ENCODE data around the gene ADAMTS16.

ADAMTS16 gene

DNA sequence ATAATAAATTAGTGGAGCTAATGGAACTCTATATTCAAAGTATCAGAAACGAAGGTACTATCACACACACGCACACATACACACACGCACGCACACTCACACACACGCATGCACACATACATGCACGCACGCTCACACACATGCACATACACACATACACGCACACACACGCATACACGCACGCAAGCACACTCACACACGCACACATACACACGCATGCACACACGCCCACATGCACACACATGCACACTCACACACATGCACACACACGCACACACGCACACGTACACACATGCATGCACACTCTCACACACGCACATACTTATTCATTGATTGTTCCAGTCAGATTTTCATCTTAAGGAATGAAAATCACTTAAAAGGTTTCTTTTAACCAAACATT is 212.5 kb downstream of the ADAMTS16 start:
- no peak for DNase-seq

DNA sequence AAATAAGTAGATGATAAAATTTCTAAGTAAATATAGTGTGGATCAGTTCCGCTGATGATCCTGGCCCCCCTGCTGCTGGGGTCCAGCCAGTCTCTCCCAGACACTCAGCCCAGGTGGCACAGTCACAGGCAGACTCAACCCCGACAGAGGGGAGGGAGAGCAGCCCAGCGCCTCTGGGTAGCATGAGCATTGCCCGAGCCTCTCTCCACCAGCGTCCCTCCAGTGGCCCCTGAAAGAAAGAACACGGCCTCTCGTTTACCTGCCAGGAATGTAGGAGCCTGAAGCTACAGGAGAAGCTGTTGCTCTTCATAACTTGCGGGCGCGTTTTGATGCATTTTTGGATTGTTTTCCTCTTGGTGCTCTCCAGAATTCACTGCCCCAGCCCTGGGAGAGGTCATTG is 213.6 kb downstream of the ADAMTS16 start:
- DNase-seq = no peak

DNA sequence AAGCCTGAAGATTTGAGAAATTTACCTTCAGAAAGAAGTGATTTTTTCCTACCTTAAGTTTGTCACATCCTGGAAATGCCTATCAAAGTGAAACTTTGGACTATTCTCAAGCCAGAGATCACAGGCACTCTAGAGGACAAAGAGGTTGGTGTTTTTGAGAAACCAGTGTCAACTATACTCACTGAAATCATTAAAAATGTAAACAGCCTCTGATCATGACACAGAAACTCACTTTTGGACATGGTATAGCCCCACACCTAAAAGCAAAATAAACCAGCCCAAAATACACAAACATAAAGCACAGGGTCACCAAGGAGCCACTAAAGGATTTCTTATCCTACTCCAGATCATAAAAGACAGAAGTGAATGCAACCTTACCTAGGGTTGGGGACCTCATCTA is 216.6 kb downstream of the ADAMTS16 start:
- DNase-seq = no peak

DNA sequence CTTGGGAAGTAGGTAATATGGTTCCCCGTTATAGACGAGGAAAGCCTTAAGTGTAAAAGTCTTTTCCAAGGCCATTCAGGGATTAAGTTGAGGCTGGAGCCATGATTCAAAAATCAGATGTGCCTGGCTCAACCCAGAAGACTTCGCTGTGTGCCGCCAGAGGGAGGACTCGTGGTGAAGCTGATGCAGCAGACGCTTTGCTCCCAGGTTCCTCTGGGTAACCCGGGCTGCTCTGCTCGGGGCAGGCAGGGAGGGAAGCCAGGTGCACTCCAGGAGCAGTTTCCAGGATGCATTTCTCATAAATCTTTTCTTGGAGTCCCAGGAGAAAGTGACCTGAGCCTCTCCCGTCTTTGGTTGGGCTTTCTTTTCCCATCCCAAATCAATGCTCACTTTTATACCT is 219.5 kb downstream of the ADAMTS16 start:
- DNase-seq = no peak

DNA sequence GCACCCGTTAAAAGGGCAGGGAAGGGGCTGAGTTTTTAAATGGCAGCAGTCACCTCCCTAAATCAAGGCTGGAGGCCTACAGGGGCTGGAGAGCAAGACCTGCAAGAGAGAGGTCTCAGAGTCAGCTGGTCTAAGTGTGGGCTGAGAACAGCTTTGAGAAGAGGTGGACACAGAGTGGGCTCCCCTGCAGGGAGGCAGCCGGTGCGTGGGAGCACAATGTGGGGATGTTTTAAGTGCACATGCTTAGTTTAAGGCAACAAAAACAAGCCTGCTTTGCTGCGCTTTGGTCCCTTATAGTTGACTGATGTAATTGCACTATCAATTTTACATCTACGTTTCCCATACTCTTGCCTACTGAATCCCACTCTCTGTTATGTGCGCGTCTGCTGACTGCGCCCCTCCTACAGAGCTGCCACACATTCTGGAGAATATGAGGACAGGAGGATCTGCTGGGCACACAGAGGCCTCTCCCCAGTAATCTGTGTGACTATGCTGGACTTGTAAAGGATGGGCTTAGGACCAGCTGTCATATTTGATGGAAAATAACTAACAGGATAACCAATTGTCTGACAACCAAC is 220.3 kb downstream of the ADAMTS16 start:
- no peak for DNase-seq

DNA sequence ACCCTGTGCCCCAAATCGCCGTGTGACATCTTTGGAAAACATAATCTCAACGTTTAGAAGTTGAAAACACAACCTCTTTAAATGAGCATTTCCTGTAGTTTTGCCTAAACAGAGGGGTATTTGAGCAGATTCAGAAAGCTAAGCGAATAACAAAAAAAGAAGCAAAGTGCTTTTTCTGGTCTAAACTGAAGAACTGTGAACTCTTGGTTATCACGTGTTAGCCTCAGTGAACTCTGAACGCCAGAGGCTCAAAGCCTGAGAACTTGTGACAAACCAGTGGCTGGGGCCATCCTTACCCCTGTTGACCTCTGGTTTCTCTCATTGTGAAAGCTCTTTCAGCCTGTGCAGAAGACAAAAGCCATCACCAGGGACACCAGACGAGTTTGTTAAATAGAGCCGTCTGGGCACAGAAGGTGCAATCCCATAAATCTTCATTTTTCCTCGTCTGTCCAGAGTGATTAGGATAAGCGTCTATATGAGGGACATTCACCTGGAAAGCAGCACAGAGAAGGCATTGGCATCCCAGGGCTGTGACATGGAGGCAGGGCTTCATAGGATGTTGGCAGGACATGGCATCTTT is 220.9 kb downstream of the ADAMTS16 start:
- no peak for DNase-seq

DNA sequence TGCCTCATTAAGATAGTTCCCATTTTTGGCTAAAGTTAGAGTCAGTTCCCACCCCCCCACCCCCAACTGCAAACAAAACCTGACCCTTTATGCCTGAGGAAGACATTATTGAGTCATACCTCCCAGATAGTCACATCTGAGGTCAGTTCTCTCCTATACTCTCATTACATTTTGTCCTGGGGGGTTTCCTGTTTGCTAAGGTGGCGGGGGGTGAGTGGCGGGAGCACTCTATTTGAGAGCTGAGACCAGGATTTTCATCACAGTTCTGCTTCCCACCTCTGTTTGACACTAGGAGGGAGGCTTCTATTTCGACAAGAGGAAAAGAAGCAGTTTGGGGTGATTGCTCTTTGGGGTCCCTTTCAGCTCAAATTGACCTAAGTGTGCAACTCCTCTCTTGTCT is 222.9 kb downstream of the ADAMTS16 start:
- DNase-seq = no peak

DNA sequence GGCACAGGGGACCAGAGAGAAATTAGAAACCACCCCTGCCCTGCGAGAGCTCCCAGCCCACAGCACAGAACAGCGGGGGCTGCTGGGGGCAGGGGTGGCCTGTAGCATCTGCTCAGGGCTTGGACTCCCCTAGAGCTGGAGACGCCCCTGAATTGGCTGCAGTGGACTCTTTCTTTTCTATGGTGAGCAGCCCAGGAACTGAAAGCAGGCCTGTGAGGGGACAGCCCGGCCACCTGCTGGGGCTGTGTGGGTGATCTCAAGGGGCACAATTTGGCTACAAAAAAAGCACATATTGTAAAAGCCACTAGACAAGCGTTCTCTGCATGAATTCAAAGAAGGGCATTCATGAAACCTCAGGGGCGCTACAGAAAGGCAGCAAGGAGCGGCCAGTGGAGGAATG is 224.8 kb downstream of the ADAMTS16 start:
- no peak for DNase-seq

DNA sequence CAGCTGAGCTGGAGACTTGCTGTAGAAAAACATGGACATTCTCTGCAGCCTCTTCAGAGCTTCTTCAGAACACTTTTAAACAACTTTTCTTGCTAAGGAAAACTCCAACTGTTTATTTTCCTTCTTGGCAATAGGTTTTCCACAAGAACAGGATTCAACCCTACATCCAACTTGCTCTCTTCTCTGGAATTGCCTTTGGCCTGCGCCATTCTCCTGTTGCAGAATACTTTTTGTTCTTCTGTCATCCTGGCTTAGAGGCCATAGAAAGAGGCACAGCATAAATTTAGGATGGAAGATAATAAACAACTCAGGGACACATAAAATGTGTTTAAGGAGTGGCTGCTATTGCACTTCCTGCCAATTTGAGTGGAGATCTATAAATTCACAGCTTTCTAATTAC is 227.6 kb downstream of the ADAMTS16 start:
- no peak for DNase-seq

DNA sequence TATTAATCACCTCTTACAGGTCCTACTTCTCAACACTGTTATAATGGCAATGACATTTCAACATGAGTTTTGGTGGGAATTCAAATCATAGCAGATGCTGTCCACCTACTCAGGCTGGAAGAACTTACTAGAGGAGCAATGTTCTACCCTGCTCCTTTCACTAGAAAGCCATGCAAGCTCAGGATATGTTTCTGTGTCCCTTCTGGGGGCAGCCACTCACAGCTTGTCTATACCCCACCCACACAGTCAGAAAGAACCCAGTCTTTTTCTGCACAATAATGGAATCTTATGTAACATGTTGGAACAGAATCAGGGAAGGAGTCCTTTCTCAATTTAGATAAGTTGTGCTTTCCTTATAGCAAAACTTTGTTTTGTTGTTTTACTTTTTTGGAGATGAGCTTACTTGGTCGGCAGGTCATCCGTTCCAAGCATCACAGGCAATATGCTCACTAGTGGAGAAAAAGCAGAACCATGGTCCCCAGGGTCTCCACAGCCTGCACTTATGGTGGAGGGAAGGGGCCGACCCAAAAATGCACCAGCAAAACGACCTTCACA is 229.0 kb downstream of the ADAMTS16 start:
- DNase-seq = no peak

Data from CD4-positive, alpha-beta T cell treated with Interleukin-17A for 4 hours (primary cell).